Stimulated activated CD8-positive, alpha-beta memory T cell treated with anti-CD3 and anti-CD28 coated beads, Interleukin-12 subunit alpha, Interleukin-12 subunit beta, amount 100 ng/mL, for 4 hours (primary cell): ENCODE measurements around the gene TRPV3.
"Not testable (repeated sequence)": the region's sequence is repeated elsewhere in the genome, so short reads cannot be mapped to it uniquely, and the experiment has no call there.

ENCODE experiments used
- DNase-seq: peaks from one replicate; pipeline ENCODE4 v3.0.0-alpha.2; 2020; ENCODE audit warnings: low read depth

Gene TRPV3

GRCh38 chr17:3472137-3472536 is 85.5 kb downstream of the TRPV3 start:
- no peak for DNase-seq

- no peak for DNase-seq
Measured at GRCh38 chr17:3471599-3471998, 86.0 kb downstream of the TRPV3 start, which contains the start of gene SPATA22. Gene SPATA22 (minus strand): TSS chr17:3471819. CDS start chr17:3469325, 2,494 bp downstream.

- no peak for DNase-seq
Measured at GRCh38 chr17:3469529-3469928, 88.1 kb downstream of the TRPV3 start.

- DNase-seq, result not testable (repeated sequence)
Measured at GRCh38 chr17:3466355-3466754, 91.3 kb downstream of the TRPV3 start.
